MCF 10A (cell line): Measurements from ENCODE around the gene FBXO21. TPM values are rescaled to one million over a fixed set of nuclear protein-coding genes. Genes with fewer than 3 reads are reported as not detected.

Experiments
- BruUV-seq: library from RNA; stranded (reverse); fragments of 400-500 nt; replicated peaks from 2 replicates; lab custom pipeline; 2021; lab: Mats Ljungman, UMichigan
- CTCF ChIA-PET: fragments of 300-600 bp; sonication (Branson Sonifier 250); formaldehyde crosslinking; extraction: SDS; loops from one replicate; lab custom pipeline; 2021; ENCODE audit warnings: antibody characterized with exemption, inconsistent platforms; lab: Yijun Ruan, JAX
- POLR2A ChIA-PET: fragments of 300-600, 350-650 bp; sonication (Branson Sonifier 250); formaldehyde crosslinking; extraction: SDS; loops from one replicate; lab custom pipeline; 2020; ENCODE audit warnings: antibody characterized with exemption, inconsistent platforms; lab: Yijun Ruan, JAX
- DNase-seq: peaks from one replicate; pipeline ENCODE4 v3.0.0-alpha.2; 2018; ENCODE audit not compliant: unreplicated experiment
- H3K27ac Mint-ChIP-seq: one replicate; pipeline ENCODE4 v1.8.0; 2022; ENCODE audit warnings: mild to moderate bottlenecking, low read depth, mixed read lengths; ENCODE audit not compliant: unreplicated experiment
- H3K27me3 Mint-ChIP-seq: one replicate; pipeline ENCODE4 v1.8.0; 2022; ENCODE audit warnings: mixed read lengths; ENCODE audit not compliant: insufficient read depth, unreplicated experiment
- H3K36me3 Mint-ChIP-seq: one replicate; pipeline ENCODE4 v1.8.0; 2022; ENCODE audit warnings: mild to moderate bottlenecking, moderate library complexity, mixed read lengths; ENCODE audit not compliant: insufficient read depth, unreplicated experiment
- H3K4me1 Mint-ChIP-seq: one replicate; pipeline ENCODE4 v1.8.0; 2022; ENCODE audit warnings: mixed read lengths; ENCODE audit not compliant: insufficient read depth, unreplicated experiment
- H3K4me3 Mint-ChIP-seq: one replicate; pipeline ENCODE4 v1.8.0; 2022; ENCODE audit warnings: mild to moderate bottlenecking, moderate library complexity, mixed read lengths; ENCODE audit not compliant: unreplicated experiment
- H3K9me3 Mint-ChIP-seq: one replicate; pipeline ENCODE4 v1.8.0; 2022; ENCODE audit warnings: mixed read lengths; ENCODE audit not compliant: unreplicated experiment
- intact Hi-C: fragments of 100-400 bp; cut with micrococcal nuclease; formaldehyde crosslinking; loops from 2 replicates; pipeline ENCODE4 v1.14.1; 2022
- total RNA-seq: library from RNA; stranded (reverse); gene quantifications from 2 replicates; pipeline ENCODE4 v1.2.3, GENCODE V29; 2022
- TF ChIP-seq, protein P1 (sequence below): fragments of 200-600 bp; IDR thresholded peaks from one replicate; pipeline ENCODE4 v1.8.0; 2022; ENCODE audit warnings: antibody characterized with exemption, mild to moderate bottlenecking; ENCODE audit not compliant: unreplicated experiment

The FBXO21 gene
- total RNA-seq, 1 experiment from 2014 or later, result 33.4 TPM

- intact Hi-C loops, result no loop called here
- Mint-ChIP-seq H3K9me3 (no peaks in the 10 kb centered on the region), H3K36me3 (no peaks in the 10 kb centered on the region), H3K27me3 (peaks cover 71% of the 10 kb centered on the region), H3K4me3 (no peak overlapping the region), H3K4me1 (no peaks in the 10 kb centered on the region), H3K27ac (no peak overlapping the region)
- DNase-seq, result no peak
- CTCF ChIA-PET, result interaction anchor here (1.6 kb wide), 1 partner anchor 18 kb away, joined by 6 read pairs; no protein-coding TSS in a partner anchor
- BruUV-seq, result no TSS peak
- POLR2A ChIA-PET, result no interaction called here
- TF ChIP-seq, protein P1, sequence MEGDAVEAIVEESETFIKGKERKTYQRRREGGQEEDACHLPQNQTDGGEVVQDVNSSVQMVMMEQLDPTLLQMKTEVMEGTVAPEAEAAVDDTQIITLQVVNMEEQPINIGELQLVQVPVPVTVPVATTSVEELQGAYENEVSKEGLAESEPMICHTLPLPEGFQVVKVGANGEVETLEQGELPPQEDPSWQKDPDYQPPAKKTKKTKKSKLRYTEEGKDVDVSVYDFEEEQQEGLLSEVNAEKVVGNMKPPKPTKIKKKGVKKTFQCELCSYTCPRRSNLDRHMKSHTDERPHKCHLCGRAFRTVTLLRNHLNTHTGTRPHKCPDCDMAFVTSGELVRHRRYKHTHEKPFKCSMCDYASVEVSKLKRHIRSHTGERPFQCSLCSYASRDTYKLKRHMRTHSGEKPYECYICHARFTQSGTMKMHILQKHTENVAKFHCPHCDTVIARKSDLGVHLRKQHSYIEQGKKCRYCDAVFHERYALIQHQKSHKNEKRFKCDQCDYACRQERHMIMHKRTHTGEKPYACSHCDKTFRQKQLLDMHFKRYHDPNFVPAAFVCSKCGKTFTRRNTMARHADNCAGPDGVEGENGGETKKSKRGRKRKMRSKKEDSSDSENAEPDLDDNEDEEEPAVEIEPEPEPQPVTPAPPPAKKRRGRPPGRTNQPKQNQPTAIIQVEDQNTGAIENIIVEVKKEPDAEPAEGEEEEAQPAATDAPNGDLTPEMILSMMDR, result no peak
These were observed 89.2 kb downstream of the FBXO21 start for GRCh38 chr12:117100851-117101673.

DNA sequence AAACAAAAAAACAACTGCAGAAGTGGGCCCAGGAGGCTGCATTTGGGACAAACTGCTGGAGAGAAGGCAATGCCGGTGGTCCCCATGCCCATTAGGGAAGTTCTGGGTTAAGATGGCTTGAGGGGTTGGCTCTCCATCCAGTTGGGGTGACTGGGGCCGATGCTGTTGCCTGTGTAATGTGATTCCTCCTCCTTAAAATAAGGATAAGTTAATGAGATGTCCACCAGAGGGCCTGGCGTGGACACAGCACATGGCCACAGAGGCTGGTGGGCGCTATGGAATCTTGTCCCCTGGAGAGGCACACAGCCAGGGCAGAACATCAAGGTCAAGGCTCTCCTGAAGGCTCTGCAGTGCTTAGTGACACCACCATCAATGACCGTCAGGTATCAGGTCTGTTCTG lies 90.0 kb downstream of the FBXO21 start:
- no TSS peak for BruUV-seq
- ChIA-PET POLR2A (no interaction called here), CTCF (no interaction called here)
- TF ChIP-seq, protein P1, result no peak
- intact Hi-C loops, result no loop called here
- Mint-ChIP-seq H3K36me3 (no peaks in the 10 kb centered on the region), H3K27ac (no peak overlapping the region), H3K27me3 (peaks cover 71% of the 10 kb centered on the region), H3K4me1 (no peaks in the 10 kb centered on the region), H3K9me3 (no peaks in the 10 kb centered on the region), H3K4me3 (no peak overlapping the region)
- peak; percentile 29 for DNase-seq

DNA sequence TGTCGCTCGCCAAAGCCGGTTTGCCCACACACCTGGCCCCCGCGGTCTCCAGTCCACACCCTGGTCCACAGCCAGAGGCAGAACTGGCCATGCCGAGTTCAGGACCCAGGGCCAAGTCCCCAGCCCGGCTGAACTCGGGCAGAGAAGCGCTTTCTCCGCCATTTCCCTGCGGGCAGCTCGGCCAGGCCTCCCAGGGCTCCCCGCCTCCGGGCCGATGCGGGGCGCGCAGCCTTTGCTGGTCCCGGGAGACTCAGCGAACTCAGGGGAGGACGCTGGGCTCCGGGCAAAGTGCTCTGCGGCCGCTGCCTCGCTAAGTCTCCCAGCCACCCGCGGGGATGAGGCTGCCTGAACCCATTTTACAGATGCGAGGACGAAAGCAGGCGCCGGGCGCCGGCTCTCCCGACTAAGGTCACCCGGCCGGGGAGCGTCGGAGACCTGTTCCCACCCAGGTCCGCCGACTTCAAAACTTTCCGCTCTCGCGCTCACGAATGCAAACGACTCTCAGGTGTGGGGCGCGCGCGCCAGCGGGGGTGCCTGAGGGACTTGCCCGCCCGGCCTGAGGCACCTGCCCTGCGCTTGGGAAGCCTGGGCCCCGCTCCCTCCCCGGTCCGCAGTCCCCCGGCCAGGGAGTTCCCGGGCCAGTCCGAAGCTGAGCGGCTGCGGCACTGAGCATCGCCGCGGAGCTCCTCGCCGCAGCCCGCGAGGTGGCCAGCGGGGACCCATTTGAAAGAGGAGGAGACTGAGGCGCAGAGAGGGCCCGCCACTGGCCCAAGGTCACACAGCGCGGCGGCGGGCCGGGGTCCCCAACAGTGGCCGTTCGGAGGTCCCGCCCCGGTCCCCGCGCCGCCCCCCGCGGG lies 91.7 kb downstream of the FBXO21 start:
- Mint-ChIP-seq H3K4me3 (no peak overlapping the region), H3K27ac (no peak overlapping the region)
- intact Hi-C loops, result no loop called here

More for the DNA sequence above, 91.7 kb downstream of the FBXO21 start:
- H3K36me3 Mint-ChIP-seq, result no peaks in the 10 kb centered on the region
- no TSS peak for BruUV-seq
- H3K9me3 Mint-ChIP-seq, result no peaks in the 10 kb centered on the region
- TF ChIP-seq, protein P1, result no peak
- peaks cover 87% of the 10 kb centered on the region for H3K27me3 Mint-ChIP-seq
- CTCF ChIA-PET, result interaction anchor here (0.6 to 0.9 kb wide), 2 partner anchors 12 to 73 kb away, joined by 3 read pairs; no protein-coding TSS in a partner anchor
- no peaks in the 10 kb centered on the region for H3K4me1 Mint-ChIP-seq
- POLR2A ChIA-PET, result interaction anchor here (0.6 kb wide), 1 partner anchor 142 kb away, joined by 3 read pairs; no protein-coding TSS in a partner anchor
- no peak for DNase-seq
